ENCODE measurements around the gene MRPS25.

- TF ChIP-seq CTCF (conservative IDR thresholded peaks at IDR 0.05; ENCODE audit: low read length), result no peak
- TF ChIP-seq EZH2phosphoT487 (IDR thresholded peaks at IDR 0.05; ENCODE audit: borderline replicate concordance), result no peak
These were observed 20.8 kb downstream of the MRPS25 start for GRCh38 chr3:15044326-15044725.

All from Loucy (cell line).